HT1080 (cell line): ENCODE measurements around the gene PYGM. TPM values are rescaled to one million over a fixed set of nuclear protein-coding genes. Genes with fewer than 3 reads are reported as not detected.

Source experiments
- DNase-seq: peaks from one replicate; pipeline ENCODE4 v3.0.0-alpha.2; 2015; ENCODE audit warnings: low read depth
- polyA plus RNA-seq, 2 experiments: library from polyadenylated mRNA; depleted of rRNA; stranded (reverse); fragments of >200 nt; gene quantifications; 2 replicates each; pipeline ENCODE4 v1.2.3, GENCODE V29; 2015
- total RNA-seq: library from RNA; depleted of rRNA; stranded (reverse); fragments of >200 nt; shearing (Covaris generic); gene quantifications from 2 replicates; pipeline ENCODE4 v1.2.3, GENCODE V29; 2014; rRNA removed

Gene PYGM
- total RNA-seq = 0.02 TPM in 1 of 2 replicates, not detected in the other
- not detected in 2 replicates for polyA plus RNA-seq (2015; cell fraction: cytosol; rRNA removed)
- polyA plus RNA-seq (2015; cell fraction: nucleus; rRNA removed) = 0.09 and 0.11 TPM in 2 replicates

- DNase-seq = no peak
Observed at GRCh38 chr11:64759722-64760719, at the start of gene PYGM. Gene PYGM, minus strand, starts transcription at chr11:64759974. Its CDS starts 76 bp downstream, at chr11:64759898.

- DNase-seq = no peak
Observed at GRCh38 chr11:64805481-64805880, 45.7 kb upstream of the PYGM start.

GRCh38 chr11:64804346-64805210, 44.8 kb upstream of the PYGM start:
- DNase-seq = no peak

- no peak for DNase-seq
Observed at GRCh38 chr11:64803846-64804345, 44.1 kb upstream of the PYGM start.

GRCh38 chr11:64803158-64803845, 43.5 kb upstream of the PYGM start, which contains the start of gene MAP4K2:
Gene MAP4K2, minus strand, starts transcription at chr11:64803214. Its CDS starts 65 bp downstream, at chr11:64803149.
- DNase-seq = peak; percentile 75

GRCh38 chr11:64802370-64803157, 42.8 kb upstream of the PYGM start:
- no peak for DNase-seq

- DNase-seq = no peak
Observed at GRCh38 chr11:64801561-64802369, 42.0 kb upstream of the PYGM start.

GRCh38 chr11:64801158-64801464, 41.3 kb upstream of the PYGM start:
- no peak for DNase-seq

- no peak for DNase-seq
Observed at GRCh38 chr11:64800303-64801157, 40.8 kb upstream of the PYGM start.

- DNase-seq = peak; percentile 19
Observed at GRCh38 chr11:64799623-64800302, 40.0 kb upstream of the PYGM start.

- DNase-seq = no peak
Observed at GRCh38 chr11:64799256-64799622, 39.5 kb upstream of the PYGM start.

- DNase-seq = no peak
Observed at GRCh38 chr11:64796757-64797541, 37.2 kb upstream of the PYGM start.

GRCh38 chr11:64796047-64796756, 36.4 kb upstream of the PYGM start:
- DNase-seq = no peak

GRCh38 chr11:64794526-64794925, 34.8 kb upstream of the PYGM start:
- no peak for DNase-seq

GRCh38 chr11:64793271-64794160, 33.7 kb upstream of the PYGM start:
- DNase-seq = no peak
